Raji (cell line): Measurements from ENCODE around the gene RPL26.

ENCODE experiments used
- POLR2A ChIP-seq: IDR thresholded peaks from 2 replicates; pipeline ENCODE4 v1.6.1; 2011; ENCODE audit warnings: low read depth, low read length, control low read depth; ENCODE audit not compliant: insufficient read depth

Gene RPL26

DNA sequence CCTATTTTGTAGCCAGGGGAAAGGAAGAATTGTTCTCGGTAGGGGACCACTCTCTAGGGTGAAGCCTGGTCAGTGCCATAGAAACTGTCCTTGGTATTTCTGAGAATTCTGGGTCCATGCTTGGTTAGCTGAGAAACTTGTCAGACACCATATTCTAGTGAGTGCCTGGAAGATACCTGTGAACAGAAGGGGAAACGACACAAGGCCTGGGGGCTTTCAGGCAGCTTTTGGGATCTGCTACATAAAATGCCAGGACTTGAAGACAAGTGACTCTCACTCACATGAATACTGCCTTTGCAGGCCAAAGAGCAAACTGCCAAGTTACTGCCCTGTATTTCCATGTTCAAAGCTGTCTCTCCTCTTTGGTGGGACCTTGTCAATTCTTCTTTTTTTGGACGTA, 25.1 kb downstream of the RPL26 start:
- TF ChIP-seq POLR2A = no peak

DNA sequence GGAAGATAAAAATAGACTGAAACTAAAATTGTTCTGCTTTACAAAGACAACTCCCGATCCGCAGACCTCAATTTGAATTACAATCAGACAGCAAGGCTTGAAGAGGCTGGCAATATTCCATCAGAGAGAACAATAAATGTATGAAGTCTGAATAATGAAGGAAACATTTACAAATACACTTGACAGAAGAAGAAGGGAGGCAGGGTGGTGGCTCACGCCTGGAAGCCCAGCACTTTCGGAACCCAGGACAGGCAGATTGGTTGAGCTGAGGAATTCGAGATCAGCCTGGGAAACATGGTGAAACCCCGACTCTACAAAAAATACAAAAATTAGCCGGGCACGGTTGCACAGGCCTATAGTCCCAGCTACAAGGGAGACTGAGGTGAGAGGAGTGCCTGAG, 28.8 kb downstream of the RPL26 start:
- TF ChIP-seq POLR2A = no peak

DNA sequence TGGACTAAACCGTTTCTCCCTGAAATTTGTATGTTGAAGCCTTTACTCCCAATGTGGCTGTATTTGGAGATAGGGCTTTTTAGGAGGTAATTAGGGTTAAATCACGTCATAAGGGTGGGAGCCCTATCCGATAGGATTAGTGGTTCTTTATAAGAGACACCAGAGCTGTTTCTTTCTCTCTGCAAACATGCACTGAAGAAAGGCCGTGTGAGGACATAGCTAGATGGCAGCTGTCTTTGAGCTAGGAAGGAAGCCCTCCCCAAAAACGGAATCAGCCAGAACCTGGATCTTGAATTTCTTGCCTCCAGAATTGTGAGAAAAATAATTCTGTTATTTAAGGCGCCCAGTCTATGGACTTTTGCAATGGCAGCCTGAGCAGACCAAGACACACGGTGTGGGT, 29.3 kb downstream of the RPL26 start:
- TF ChIP-seq POLR2A = no peak

DNA sequence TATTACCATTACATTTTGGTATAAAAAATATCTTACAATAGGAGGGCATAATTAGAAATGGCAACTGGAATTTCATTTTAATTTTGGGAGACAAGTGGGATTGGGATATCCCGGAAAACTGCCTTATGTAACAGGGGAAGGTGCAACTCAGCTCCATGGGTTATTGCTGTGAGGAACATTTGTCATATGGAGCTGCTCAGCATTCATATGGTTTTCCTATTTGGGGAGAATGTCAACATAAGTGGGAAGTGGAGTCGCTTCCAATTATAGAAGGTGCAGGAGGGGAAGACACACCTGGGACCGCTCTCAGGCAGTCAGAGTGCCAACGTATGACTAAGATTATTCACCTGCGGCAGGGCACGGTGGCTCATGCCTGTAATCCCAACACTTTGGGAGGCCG, 32.7 kb downstream of the RPL26 start:
- TF ChIP-seq POLR2A = no peak

DNA sequence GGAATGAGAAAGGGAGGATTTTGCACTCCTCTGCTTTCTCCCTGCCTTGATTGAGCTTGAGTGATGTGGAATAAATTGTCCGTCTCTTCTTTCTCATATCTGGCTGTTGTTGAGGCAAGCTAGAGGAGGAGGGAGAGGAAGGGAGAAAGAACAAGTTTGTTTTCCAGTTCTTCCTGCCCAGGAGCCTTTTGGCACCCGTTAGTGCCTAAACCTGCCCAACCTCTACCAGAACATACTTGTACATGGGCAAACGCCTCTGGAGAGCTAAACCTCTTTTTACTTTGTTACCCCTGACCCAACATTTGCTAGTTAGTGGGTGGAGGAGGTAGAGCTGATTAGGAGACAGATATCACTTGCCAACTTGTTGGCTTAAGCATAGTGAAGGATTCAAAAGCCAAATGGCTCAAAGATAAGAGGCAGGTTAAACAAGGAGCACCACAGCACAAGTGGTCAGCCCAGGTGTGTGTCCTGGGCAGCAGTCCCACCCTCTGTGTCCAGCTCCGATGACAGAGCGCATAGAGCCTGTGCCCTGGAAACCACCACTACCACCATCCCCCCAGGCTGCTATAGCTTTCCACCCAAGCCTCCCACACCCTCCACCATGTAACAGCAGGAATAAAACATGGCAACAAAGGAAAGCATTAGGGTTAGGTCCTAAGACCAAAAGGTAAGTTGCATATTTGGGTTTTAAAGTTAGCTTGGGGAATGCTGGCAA, 36.9 kb downstream of the RPL26 start:
- no peak for TF ChIP-seq POLR2A

- TF ChIP-seq POLR2A = no peak
Observed at GRCh38 chr17:8345052-8345690, 37.8 kb downstream of the RPL26 start.

DNA sequence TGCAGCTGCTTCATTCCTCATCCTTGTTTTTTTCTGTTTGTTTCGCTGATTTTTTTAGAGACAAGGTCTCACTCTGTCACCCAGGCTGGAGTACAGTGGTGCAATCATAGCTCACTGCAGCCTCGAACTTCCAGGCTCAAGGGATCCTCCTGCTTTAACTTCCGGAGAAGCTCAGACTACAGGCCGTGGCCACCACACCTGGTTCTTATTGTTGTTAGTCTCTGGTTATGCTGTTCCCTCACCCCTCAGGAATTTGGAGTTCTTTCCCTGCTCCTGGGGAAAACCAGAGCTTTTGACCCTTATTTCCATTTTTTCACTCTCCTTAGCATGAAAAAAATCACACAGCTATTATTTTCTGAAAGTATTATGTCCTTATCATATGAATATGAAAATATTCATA, 41.5 kb downstream of the RPL26 start:
- TF ChIP-seq POLR2A = no peak

DNA sequence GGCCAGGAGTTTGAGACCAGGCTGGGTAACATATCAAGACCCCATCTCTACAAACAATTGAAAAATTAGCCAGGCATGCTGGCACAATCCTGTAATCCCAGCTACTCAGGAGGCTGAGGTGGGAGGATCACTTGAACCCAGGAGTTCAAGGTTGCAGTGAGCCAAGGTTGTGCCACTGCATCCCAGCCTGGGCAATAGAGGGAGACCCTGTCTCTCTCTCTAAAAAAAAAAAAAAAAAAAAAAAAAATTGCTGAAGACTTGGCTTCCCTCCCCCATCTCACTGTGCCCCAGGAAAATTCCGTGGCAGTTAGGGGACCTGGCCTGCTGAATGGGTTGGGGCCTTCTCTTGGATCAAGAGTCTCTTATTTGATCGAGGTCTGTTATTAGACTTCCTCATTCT, 43.5 kb downstream of the RPL26 start, which contains the start of gene ODF4:
TSS of gene ODF4 (plus strand) at position 301 of the 400 bp plus-strand sequence. CDS start 212 bp downstream, outside the sequence.
- no peak for TF ChIP-seq POLR2A

- TF ChIP-seq POLR2A = no peak
Observed at GRCh38 chr17:8338753-8339140, 44.2 kb downstream of the RPL26 start.

- TF ChIP-seq POLR2A = no peak
Observed at GRCh38 chr17:8337802-8338752, 44.9 kb downstream of the RPL26 start.

GRCh38 chr17:8333281-8333680, 49.7 kb downstream of the RPL26 start:
- TF ChIP-seq POLR2A = no peak

DNA sequence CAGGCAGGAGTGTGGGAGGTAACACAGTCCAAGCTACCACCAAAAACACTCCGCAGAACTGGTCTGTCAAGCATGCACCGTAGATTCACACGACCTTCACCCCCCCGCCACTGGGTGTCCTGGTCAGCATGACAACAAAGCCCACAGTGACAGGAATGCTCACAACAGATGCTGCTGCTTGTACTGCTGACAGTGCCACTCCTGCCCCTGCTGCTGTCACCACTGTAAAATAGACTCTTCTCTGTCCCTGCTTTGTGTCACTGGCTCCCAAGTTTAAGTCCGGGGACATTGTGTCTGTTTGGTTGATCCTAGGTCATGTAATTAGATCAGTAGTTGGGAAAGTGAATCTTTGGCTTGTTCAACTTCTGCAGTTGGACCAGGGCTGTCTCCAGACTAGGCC, 50.3 kb downstream of the RPL26 start:
- no peak for TF ChIP-seq POLR2A

DNA sequence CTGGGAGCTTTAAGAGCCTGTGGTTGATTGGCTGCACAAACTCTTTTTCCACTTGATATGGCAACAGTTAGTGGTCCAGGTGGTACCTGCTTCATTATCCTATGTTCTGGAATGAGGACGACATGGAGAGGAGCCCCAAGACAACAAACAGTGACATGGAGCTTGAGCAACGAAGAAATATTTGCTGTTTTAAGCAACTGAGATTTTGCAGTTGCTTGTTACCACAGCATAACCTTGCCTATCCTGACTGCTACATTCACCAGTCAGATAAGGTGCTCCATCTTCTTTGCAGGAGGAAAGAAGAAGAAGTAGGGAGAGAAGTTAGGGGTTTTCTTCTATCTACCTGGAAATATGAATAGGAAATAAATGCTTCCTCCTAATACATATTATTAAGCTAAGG, 50.9 kb downstream of the RPL26 start:
- no peak for TF ChIP-seq POLR2A
